Spinal cord (tissue), 10 donors: ENCODE measurements around the gene ODR4. TPM values are rescaled to one million over a fixed set of nuclear protein-coding genes. Genes with fewer than 3 reads are reported as not detected.

Experiments
- DNase-seq, 6 donors: peaks; one replicate each; pipeline versions ENCODE4 v3.0.0 to v3.0.0-alpha.2; 2013 to 2015; ENCODE audit warnings: low spot score in 6 of 6, low read depth in 4 of 6
- H3K27ac ChIP-seq: one replicate; pipeline ENCODE4 v1.5.1; 2013; ENCODE audit warnings: low read depth, low read length, control low read depth
- H3K27me3 ChIP-seq: one replicate; pipeline ENCODE4 v1.6.1; 2013; ENCODE audit warnings: low read length; ENCODE audit not compliant: control insufficient read depth, insufficient read depth
- H3K36me3 ChIP-seq: one replicate; pipeline ENCODE4 v1.6.1; 2013; ENCODE audit warnings: low read length; ENCODE audit not compliant: control insufficient read depth, insufficient read depth
- H3K4me1 ChIP-seq: one replicate; pipeline ENCODE4 v1.6.1; 2013; ENCODE audit warnings: low read length; ENCODE audit not compliant: control insufficient read depth, insufficient read depth
- H3K4me3 ChIP-seq: one replicate; pipeline ENCODE4 v1.5.1; 2013; ENCODE audit warnings: low read depth, low read length, control low read depth
- H3K9me3 ChIP-seq: one replicate; pipeline ENCODE4 v1.6.1; 2013; ENCODE audit warnings: low read length; ENCODE audit not compliant: control insufficient read depth, insufficient read depth
- WGBS: methylation state at CpG from one replicate; pipeline ENCODE4 v1.1.5; 2013; ENCODE audit warnings: missing lambda C conversion rate; ENCODE audit not compliant: insufficient coverage; 5-methylcytosine and 5-hydroxymethylcytosine counted together
- polyA plus RNA-seq, 2 donors: library from polyadenylated mRNA; unstranded; fragments of 120-200 nt; gene quantifications; one replicate each; pipeline ENCODE4 v1.2.1, GENCODE V29; 2013; ENCODE audit not compliant: insufficient read length in 2 of 2
- total RNA-seq, 2 donors: library from RNA; depleted of rRNA in 1 of 2; stranded (reverse); fragments of 120-200 nt in 1 of 2; fragments of >200 nt in 1 of 2; gene quantifications; one replicate each; pipeline versions ENCODE4 v1.2.3 to v1.2.4, GENCODE V29; 2013 to 2014
- donor health status: healthy.

ODR4 gene
- total and polyA plus RNA-seq, 4 donors: 20.1 to 55.3 (median 28.0) TPM

GRCh38 chr1:186420311-186420710, 44.7 kb downstream of the ODR4 start:
- H3K9me3 ChIP-seq: no peaks in the 10 kb centered on the region

GRCh38 chr1:186420923-186421322, 45.3 kb downstream of the ODR4 start:
- Histone ChIP-seq H3K27me3 (no peaks in the 10 kb centered on the region), H3K9me3 (no peaks in the 10 kb centered on the region), H3K4me1 (no peaks in the 10 kb centered on the region), H3K4me3 (no peak overlapping the region), H3K36me3 (peaks cover 4% of the 10 kb centered on the region), H3K27ac (no peak overlapping the region)
- peak in 1 of 6 donors; percentile 10 for DNase-seq
- WGBS: no CpG with 5 or more reads among the region's 1 CpG

More at GRCh38 chr1:186420311-186420710, 44.7 kb downstream of the ODR4 start:
- no peaks in the 10 kb centered on the region for H3K27me3 ChIP-seq
- no peak overlapping the region for H3K27ac ChIP-seq
- no peaks in the 10 kb centered on the region for H3K4me1 ChIP-seq
- no peak for DNase-seq
- H3K4me3 ChIP-seq: no peak overlapping the region
- peaks cover 4% of the 10 kb centered on the region for H3K36me3 ChIP-seq

GRCh38 chr1:186421446-186421845, 45.8 kb downstream of the ODR4 start:
- H3K27me3 ChIP-seq: no peaks in the 10 kb centered on the region
- H3K36me3 ChIP-seq: peaks cover 4% of the 10 kb centered on the region
- H3K27ac ChIP-seq: no peak overlapping the region
- DNase-seq: no peak
- H3K9me3 ChIP-seq: no peaks in the 10 kb centered on the region
- no peaks in the 10 kb centered on the region for H3K4me1 ChIP-seq
- no peak overlapping the region for H3K4me3 ChIP-seq
- WGBS: 100% methylated on average over 5 of the region's 6 CpGs

GRCh38 chr1:186424539-186424938, 48.9 kb downstream of the ODR4 start:
- peak in 1 of 6 donors; percentile 9 for DNase-seq
- WGBS: 81% methylated on average over 2 of the region's 2 CpGs
- Histone ChIP-seq H3K4me1 (no peaks in the 10 kb centered on the region), H3K27me3 (no peaks in the 10 kb centered on the region), H3K4me3 (no peak overlapping the region), H3K27ac (no peak overlapping the region), H3K9me3 (no peaks in the 10 kb centered on the region), H3K36me3 (no peaks in the 10 kb centered on the region)

GRCh38 chr1:186426118-186426517, 50.5 kb downstream of the ODR4 start:
- H3K27ac ChIP-seq: no peak overlapping the region
- DNase-seq: no peak
- no peaks in the 10 kb centered on the region for H3K9me3 ChIP-seq
- no peaks in the 10 kb centered on the region for H3K27me3 ChIP-seq
- H3K4me1 ChIP-seq: no peaks in the 10 kb centered on the region
- H3K36me3 ChIP-seq: no peaks in the 10 kb centered on the region
- 90% methylated on average over 3 of the region's 3 CpGs for WGBS
- H3K4me3 ChIP-seq: no peak overlapping the region

- no peak overlapping the region for H3K4me3 ChIP-seq
- H3K27me3 ChIP-seq: no peaks in the 10 kb centered on the region
- no peaks in the 10 kb centered on the region for H3K36me3 ChIP-seq
- 100% methylated on average over 2 of the region's 3 CpGs for WGBS
- no peaks in the 10 kb centered on the region for H3K9me3 ChIP-seq
- H3K27ac ChIP-seq: no peak overlapping the region
- no peaks in the 10 kb centered on the region for H3K4me1 ChIP-seq
- DNase-seq: no peak
These were observed 53.4 kb downstream of the ODR4 start for GRCh38 chr1:186429017-186429416.

GRCh38 chr1:186435336-186435735, 59.7 kb downstream of the ODR4 start:
- H3K27ac ChIP-seq: no peak overlapping the region
- no peaks in the 10 kb centered on the region for H3K4me1 ChIP-seq
- H3K4me3 ChIP-seq: no peak overlapping the region
- no peak for DNase-seq
- no peaks in the 10 kb centered on the region for H3K36me3 ChIP-seq
- no peaks in the 10 kb centered on the region for H3K27me3 ChIP-seq
- WGBS: no CpG with 5 or more reads among the region's 1 CpG
- H3K9me3 ChIP-seq: no peaks in the 10 kb centered on the region

GRCh38 chr1:186438567-186438966, 62.9 kb downstream of the ODR4 start:
- no peaks in the 10 kb centered on the region for H3K4me1 ChIP-seq
- no peaks in the 10 kb centered on the region for H3K27me3 ChIP-seq
- H3K36me3 ChIP-seq: no peaks in the 10 kb centered on the region
- H3K9me3 ChIP-seq: no peaks in the 10 kb centered on the region
- DNase-seq: no peak
- 62% methylated on average over 2 of the region's 5 CpGs for WGBS
- no peak overlapping the region for H3K4me3 ChIP-seq
- no peak overlapping the region for H3K27ac ChIP-seq

GRCh38 chr1:186440584-186440983, 64.9 kb downstream of the ODR4 start:
- no peak overlapping the region for H3K4me3 ChIP-seq
- H3K27ac ChIP-seq: no peak overlapping the region
- WGBS: no CpG with 5 or more reads among the region's 3 CpGs
- no peaks in the 10 kb centered on the region for H3K27me3 ChIP-seq
- no peaks in the 10 kb centered on the region for H3K9me3 ChIP-seq
- DNase-seq: no peak
- H3K4me1 ChIP-seq: no peaks in the 10 kb centered on the region
- no peaks in the 10 kb centered on the region for H3K36me3 ChIP-seq

- Histone ChIP-seq H3K9me3 (no peaks in the 10 kb centered on the region), H3K36me3 (no peaks in the 10 kb centered on the region), H3K27ac (no peak overlapping the region), H3K4me3 (no peak overlapping the region), H3K27me3 (no peaks in the 10 kb centered on the region), H3K4me1 (no peaks in the 10 kb centered on the region)
- no peak for DNase-seq
- WGBS: no CpG with 5 or more reads among the region's 1 CpG
These were observed 67.2 kb downstream of the ODR4 start for GRCh38 chr1:186442651-186443375.
